C4-2B (cell line): Measurements from ENCODE around the gene C15orf39.

Experiments
- H3K27ac ChIP-seq: fragments of 450-650 bp; 2 replicates; pipeline ENCODE4 v1.5.1; 2017
- CTCF ChIP-seq: fragments of 450-650 bp; conservative IDR thresholded peaks from 2 replicates; pipeline ENCODE4 v1.5.1; 2017; ENCODE audit warnings: mild to moderate bottlenecking
- ZFX ChIP-seq: fragments of 450-650 bp; IDR thresholded peaks from 2 replicates; pipeline ENCODE4 v1.6.1; 2017

Gene C15orf39

GRCh38 chr15:75201616-75202250, at the start of gene C15orf39:
C15orf39 (plus strand) TSS chr15:75201882; CDS start chr15:75206049, 4,167 bp downstream.
- TF ChIP-seq ZFX (peak; percentile 64), CTCF (peak; percentile 99)
- peak within 1 kb of the TSS; percentile 98 for H3K27ac ChIP-seq

GRCh38 chr15:75152382-75153079, 49.2 kb upstream of the C15orf39 start:
- no peak overlapping the region for H3K27ac ChIP-seq
- TF ChIP-seq ZFX: no peak
- no peak for TF ChIP-seq CTCF

- no peak overlapping the region for H3K27ac ChIP-seq
- no peak for TF ChIP-seq ZFX
- no peak for TF ChIP-seq CTCF
Observed at GRCh38 chr15:75153087-75153486, 48.6 kb upstream of the C15orf39 start.

GRCh38 chr15:75153565-75154276, 48.0 kb upstream of the C15orf39 start:
- H3K27ac ChIP-seq: no peak overlapping the region
- no peak for TF ChIP-seq ZFX
- no peak for TF ChIP-seq CTCF

GRCh38 chr15:75154461-75155062, 47.1 kb upstream of the C15orf39 start:
- no peak overlapping the region for H3K27ac ChIP-seq
- TF ChIP-seq ZFX (no peak), CTCF (no peak)

GRCh38 chr15:75156326-75157215, 45.1 kb upstream of the C15orf39 start:
- TF ChIP-seq ZFX: no peak
- no peak overlapping the region for H3K27ac ChIP-seq

- TF ChIP-seq ZFX (no peak), CTCF (no peak)
- no peak overlapping the region for H3K27ac ChIP-seq
Observed at GRCh38 chr15:75158402-75158801, 43.3 kb upstream of the C15orf39 start.
